ENCODE data around the gene TMCO2.

- TF ChIP-seq CTCF (IDR thresholded peaks at IDR 0.05; ENCODE audit: low read depth, low read length) = no peak
- no peak for TF ChIP-seq EZH2phosphoT487 (IDR thresholded peaks at IDR 0.05; ENCODE audit: low read depth)
Measured at GRCh38 chr1:40210511-40211204, 37.1 kb upstream of the TMCO2 start.

All from OCI-LY3 (cell line).